GM18502 (cell line): Measurements from ENCODE around the gene LIPC.

Source experiments
- ATAC-seq: cut with Tn5 transposase; IDR thresholded peaks from one replicate; pipeline ENCODE4 v1.9.1; 2021; ENCODE audit warnings: mild to moderate bottlenecking; ENCODE audit not compliant: unreplicated experiment, poor library complexity

Gene LIPC

GRCh38 chr15:58432401-58432800, 610 bp downstream of the LIPC start:
- no peak for ATAC-seq

DNA sequence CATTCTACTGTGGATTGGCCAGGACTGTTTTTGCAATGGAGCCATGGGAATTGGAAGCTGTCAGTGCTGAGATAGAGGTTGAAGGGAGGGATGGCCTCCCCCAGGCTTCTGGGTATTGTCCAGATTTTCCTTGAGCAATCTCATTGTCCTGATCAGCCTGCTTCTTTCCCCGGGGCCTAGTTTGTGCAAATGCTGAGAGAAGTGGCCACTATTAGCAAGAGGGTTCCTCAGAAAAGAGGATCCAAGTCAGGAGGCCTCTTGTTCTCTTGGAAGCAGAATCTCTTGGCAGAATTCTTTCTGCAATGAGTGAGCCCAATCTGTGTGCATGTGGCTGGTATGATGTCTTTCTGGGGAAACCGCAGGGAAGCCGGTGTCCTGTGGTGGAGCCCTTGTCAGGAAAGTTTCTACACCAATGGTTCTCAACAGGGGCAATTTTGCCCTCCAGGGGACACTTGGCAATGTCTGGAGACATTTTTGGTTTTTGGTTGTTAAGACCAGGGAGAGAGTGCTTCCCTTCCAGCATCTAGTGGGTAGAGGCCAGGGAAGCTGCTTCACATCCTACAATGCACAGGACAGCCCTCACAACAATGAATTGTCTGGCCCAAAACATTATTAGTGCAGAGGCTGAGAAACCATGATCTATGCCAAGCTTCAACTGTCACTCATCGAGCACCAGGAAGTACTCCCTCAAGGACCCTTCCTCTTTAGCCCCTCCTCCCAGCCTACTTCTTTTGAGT, 2.0 kb downstream of the LIPC start:
- ATAC-seq, result no peak

GRCh38 chr15:58434334-58434875, 2.6 kb downstream of the LIPC start:
- ATAC-seq, result no peak

- no peak for ATAC-seq
Measured at GRCh38 chr15:58436552-58436951, 4.8 kb downstream of the LIPC start.

GRCh38 chr15:58437531-58438105, 5.8 kb downstream of the LIPC start:
- no peak for ATAC-seq

DNA sequence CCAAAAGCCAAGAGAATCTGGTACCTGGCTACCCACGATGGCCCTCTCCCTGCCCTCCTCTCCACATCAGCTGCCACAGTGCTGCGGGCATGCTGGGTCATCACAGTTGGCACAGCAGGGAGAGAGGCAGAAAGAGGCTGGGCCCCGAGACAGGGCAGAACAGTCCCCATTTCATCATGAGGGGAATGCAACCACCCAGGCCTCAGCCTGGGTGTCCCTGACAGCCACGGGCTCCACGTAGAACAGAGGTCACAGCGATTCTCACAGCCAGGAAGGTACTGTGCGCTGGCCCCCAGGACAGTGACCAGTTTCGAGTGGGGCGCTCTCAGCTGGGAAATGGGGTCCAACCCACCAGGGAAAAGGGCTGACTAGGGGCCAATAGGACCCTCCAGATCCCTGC, 6.3 kb downstream of the LIPC start:
- ATAC-seq, result no peak

- ATAC-seq, result no peak
Measured at GRCh38 chr15:58438956-58439355, 7.2 kb downstream of the LIPC start.

DNA sequence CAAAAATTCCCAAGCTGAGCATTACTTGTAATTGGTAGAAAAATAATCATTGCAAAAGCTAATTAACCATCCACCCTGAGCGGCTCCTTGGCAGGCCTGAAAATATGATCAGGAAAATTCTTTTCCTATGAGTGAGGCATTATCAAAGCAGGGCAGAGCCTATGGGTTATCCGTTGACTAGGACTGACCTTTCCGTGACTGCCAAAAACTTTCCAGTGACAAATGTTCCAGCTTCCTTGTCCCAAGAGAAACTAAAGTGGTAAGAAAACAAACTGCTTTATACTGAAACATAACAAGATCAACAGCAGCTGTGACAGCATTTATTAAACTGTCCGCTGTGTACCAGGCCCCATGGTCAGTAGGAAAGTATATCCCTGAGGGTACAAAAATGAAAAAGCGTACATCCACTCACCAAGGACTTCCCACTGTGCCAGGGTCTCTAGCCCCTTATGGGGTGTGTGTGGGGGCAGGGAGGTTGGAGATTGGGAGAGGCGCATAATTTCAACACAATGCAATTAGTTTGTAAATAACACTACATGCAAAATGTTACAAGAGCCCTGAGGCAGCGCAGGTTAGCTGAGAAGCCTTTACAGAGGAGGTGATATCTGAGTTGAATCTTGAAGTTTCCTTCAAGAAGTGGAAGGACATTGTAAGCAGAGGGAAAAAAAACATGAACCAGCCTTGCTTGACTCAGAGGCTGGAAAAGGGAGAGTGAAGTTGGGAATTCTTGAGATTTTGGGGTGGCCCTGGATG, 8.5 kb downstream of the LIPC start:
- ATAC-seq, result no peak

DNA sequence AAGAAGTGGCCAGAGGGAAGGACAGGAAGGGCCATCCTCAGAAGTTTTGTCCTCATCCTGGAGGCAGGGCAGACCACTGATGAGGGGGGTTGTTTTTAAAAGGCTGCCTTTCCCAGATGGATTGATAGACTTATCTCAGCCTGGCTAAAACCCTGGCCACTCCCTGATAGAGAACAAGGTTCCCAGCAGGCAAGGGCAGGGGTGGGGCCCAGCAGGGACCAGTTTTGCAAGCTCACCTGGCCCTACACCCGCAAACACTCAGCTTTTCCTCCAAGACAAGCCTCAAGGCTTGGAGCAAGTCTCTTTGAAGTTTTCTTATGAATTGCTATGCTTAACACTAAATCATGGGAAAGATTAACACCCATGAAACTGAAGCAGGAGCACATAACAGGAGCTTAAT, 9.1 kb downstream of the LIPC start:
- ATAC-seq, result no peak

DNA sequence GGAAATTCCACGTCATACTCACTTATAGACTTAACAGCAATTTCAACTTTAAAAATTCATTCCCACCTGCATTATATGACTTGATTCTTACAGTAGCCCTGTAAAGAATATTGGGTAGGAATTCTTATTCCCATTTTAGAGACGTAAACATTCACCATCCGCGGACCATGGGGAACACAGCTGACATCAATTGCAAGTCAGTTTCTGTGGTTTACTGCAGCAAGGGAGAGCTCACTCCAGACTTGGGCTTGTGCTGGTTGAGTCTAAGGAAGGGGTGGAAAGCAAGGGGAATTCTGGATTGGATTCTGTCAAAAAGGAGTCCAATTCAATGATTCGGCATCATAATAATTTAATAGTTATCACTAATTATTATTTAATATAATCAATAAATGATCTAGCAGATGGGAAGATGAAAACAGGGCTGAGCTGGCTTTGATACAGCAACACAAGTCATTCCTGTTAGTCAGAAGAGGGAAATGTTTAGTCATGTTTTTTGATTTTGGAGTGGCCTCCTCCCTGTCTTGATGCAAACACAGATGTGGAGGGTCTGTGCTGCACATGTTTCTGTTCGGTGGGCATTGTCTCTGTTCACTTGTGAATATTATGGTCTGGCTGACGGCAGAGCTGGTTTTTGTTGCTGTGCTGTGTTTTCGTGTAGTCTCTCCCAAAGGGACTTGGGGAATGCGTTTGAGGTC, 9.7 kb downstream of the LIPC start:
- ATAC-seq, result no peak

GRCh38 chr15:58442122-58442521, 10.3 kb downstream of the LIPC start:
- no peak for ATAC-seq

GRCh38 chr15:58443308-58443707, 11.5 kb downstream of the LIPC start:
- ATAC-seq, result no peak

GRCh38 chr15:58444056-58444455, 12.3 kb downstream of the LIPC start:
- no peak for ATAC-seq

DNA sequence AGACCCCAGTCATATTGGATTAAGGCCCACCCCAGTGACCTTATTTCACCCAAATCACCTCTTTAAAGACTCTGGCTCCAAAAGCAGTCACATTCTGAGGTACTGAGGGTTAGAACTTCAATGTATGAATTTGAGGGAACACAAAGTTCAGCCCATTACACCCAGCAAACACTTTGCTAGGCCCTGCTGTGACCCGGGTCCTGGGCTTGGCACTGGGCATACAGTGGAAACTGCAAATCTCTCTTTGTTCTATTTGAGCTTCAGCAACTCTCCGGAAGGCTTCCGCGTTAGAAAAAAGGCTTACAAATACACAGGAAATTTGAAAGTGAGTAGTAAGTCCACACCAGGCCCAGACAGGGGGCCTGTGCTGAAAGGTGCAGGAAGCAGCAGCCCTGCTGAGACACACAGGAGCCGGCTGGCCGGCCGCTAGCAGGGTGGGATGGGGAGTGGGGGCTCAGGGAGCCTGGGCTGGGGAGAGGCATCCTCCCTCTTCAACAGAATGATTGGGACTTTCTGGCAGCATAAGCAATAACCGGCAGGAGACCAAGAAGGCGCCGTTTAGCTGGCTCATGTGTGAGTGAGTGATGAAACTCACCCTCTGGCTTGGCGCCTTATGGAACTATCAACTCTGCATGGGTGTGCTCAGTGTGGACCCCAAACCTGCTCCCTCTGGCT, 13.0 kb downstream of the LIPC start:
- no peak for ATAC-seq

GRCh38 chr15:58445865-58446264, 14.1 kb downstream of the LIPC start:
- no peak for ATAC-seq

DNA sequence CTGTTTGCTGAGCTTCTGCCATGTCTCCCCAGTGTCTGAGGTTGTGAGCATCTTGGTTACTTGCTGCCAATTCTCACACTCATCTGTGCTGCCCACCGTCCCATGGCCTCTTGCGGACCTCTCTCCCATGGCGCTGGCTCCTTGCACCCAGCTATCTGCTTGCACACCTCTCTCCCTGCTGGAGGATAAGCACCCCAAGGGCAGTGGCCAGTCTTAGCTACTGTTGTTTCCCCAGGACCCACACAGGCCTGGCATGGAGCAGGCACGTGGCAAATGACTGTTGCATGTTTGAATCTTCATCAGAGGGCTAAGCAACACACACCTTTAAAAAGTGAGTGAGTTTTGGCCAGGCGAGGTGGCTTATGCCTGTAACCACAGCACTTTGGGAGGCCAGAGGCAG, 14.7 kb downstream of the LIPC start:
- no peak for ATAC-seq

DNA sequence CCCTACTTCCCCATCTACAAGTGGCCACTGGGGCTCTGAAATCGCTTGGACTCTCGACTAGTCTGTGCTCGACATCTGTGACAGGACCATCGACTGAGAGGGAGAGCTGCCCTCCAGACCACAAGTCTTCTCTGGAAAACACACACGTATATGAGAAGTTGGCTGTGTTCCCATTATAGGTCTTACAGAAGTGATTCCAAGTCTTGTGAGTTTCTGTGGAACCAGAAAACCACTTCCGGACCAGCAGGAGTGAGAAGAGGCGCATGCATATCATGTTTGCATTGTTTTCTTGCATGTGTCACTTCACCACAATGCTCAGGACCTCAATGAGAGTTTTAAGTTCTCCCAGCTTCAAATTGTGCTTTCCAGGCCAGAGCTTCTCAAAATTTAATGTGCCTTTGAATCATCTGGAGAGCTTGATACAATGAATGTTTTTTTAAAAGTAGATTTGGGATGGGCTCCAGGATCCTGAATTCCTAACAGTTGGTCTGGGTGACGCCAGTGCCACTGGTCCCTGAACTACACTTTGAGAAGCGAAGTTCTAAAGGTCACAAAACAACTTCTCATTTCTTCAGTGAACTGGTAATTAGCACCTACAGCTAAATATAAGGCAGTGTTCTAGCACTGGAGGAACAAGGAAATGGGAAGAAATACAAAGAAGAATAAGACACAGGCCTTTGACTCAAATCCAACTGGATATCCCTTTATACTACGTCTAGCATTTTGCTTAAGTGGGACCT, 15.7 kb downstream of the LIPC start:
- ATAC-seq, result no peak

- ATAC-seq, result no peak
Measured at GRCh38 chr15:58448331-58448730, 16.5 kb downstream of the LIPC start.

DNA sequence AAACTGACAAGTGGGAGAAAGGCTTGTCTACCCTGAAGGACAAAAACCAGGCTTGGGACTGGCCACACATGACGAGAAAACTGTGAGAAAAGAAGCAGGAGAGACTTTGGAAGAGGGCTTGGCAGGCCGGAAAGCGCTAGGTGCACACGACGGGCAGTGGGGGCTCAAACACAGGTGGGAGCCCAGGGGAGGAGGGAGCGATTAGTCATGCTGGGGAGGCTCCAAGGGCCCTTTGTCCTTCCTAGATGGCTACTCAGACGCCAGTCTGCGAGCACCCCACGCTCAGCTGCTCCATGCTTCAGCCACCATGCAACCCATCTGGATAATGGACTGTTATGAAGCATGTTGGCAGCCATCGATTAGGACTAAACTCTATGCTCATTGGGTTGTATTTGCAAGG, 17.1 kb downstream of the LIPC start:
- no peak for ATAC-seq

- no peak for ATAC-seq
Measured at GRCh38 chr15:58451826-58452225, 20.0 kb downstream of the LIPC start.
